GM12878 (cell line): Measurements from ENCODE around the gene RENBP.

Experiments used
- BCL3 ChIP-seq: IDR thresholded peaks from 2 replicates; pipeline ENCODE4 v1.6.1; 2011; ENCODE audit warnings: borderline replicate concordance, low read depth, mild to moderate bottlenecking, moderate library complexity, low read length; ENCODE audit not compliant: insufficient read depth, poor library complexity, severe bottlenecking
- CTCF ChIP-seq, 3 experiments: IDR thresholded peaks in 2 of 3; conservative IDR thresholded peaks in 1 of 3; 2 replicates each; pipeline ENCODE4 v1.5.1; 2011; ENCODE audit warnings: low read depth in 3 of 3, low read length in 3 of 3, mild to moderate bottlenecking in 3 of 3, control low read depth in 2 of 3, moderate library complexity in 2 of 3, inconsistent platforms in 1 of 3, mixed read lengths in 1 of 3; ENCODE audit not compliant: control insufficient read depth in 2 of 3, insufficient read depth in 1 of 3; ENCODE audit errors: extremely low read depth in 1 of 3
- EP300 ChIP-seq, 2 experiments: fragments of 150-350 bp in 1 of 2; IDR thresholded peaks; 2 replicates each; pipeline ENCODE4 v1.6.1; 2011 to 2012; ENCODE audit warnings: low read depth in 2 of 2, low read length in 2 of 2, borderline replicate concordance in 1 of 2, improper control_type of control experiment in 1 of 2, inconsistent platforms in 1 of 2; ENCODE audit not compliant: control insufficient read depth in 1 of 2
- SP1 ChIP-seq: IDR thresholded peaks from one replicate; pipeline ENCODE4 v1.6.1; 2011; ENCODE audit warnings: low read depth, low read length

GRCh38 chrX:153902385-153902784, 42.1 kb downstream of the RENBP start:
- no peak for TF ChIP-seq CTCF (IDR thresholded peaks at IDR 0.05 in 2 of 3, conservative IDR thresholded peaks at IDR 0.05 in 1 of 3; ENCODE audit: control insufficient read depth in 2 of 3, extremely low read depth in 1 of 3, insufficient read depth in 1 of 3, low read depth in 3 of 3, low read length in 3 of 3)
- no peak for TF ChIP-seq BCL3
- no peak for TF ChIP-seq EP300 (IDR thresholded peaks at IDR 0.05; ENCODE audit: borderline replicate concordance in 1 of 2, control insufficient read depth in 1 of 2, low read depth in 2 of 2, low read length in 2 of 2)
- no peak for TF ChIP-seq SP1
